ENCODE measurements around the gene GSN. TPM values are rescaled to one million over a fixed set of nuclear protein-coding genes. Genes with fewer than 3 reads are reported as not detected.

The GSN gene
- total and polyA plus RNA-seq, 2 experiments from 2014 or later, result 268 to 310 TPM

DNA sequence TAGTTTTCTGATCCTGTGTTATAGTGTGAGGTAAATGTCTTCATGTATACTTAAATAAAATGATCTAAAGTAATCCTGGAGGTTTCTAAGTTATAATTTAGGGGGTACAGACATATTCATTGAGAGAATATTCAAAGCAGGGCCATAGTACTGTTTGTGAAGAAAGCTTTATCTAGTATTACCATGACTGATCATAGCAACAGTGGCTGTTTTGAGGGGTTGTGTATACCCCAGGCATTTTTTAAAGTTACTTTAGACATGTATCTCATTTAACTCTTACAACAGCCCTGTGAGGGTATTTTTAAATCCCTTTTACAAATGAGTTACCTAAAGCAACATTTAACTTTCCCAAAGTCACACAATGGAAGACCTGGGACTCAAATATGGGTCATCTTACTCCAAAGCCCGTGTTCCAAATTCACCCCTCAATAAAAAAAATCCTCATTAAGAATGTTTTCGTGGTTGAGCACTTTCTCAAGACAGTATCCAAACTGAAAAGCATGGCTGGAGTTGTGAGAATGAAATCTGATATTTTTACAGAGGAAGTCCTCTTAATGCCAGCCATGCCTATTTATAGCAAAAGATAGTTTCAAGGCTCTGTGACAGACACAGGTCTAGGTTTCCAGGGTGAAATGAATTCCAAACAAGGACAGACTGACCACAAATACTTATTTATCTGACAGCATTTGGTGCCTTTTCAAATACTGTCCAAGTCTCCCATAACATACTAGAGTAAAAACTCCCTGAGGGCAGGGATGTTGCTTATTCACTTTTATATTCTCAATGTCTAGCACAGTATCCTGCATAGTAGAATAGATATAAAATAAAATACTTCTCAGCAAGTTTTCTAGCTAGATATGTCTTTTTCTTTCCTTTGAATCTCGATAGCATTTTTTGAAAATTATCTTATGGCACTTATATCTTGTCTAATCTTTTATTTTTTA, 91.7 kb downstream of the GSN start:
- Histone ChIP-seq H3K27ac (peak overlapping the region; percentile 83), H3K27me3 (no peaks in the 10 kb centered on the region), H3K36me3 (no peaks in the 10 kb centered on the region), H3K9me3 (ENCODE audit: low read depth) (no peaks in the 10 kb centered on the region), H3K4me3 (no peak overlapping the region), H3K4me1 (ENCODE audit: low read depth) (peaks cover 40% of the 10 kb centered on the region)
- no peak for TF ChIP-seq CTCF (IDR thresholded peaks at IDR 0.05; ENCODE audit: low read depth, low read length)
- peak in 1 of 2 donors; percentile 44 for DNase-seq (ENCODE audit: low read depth in 1 of 2, low spot score in 1 of 2)

DNA sequence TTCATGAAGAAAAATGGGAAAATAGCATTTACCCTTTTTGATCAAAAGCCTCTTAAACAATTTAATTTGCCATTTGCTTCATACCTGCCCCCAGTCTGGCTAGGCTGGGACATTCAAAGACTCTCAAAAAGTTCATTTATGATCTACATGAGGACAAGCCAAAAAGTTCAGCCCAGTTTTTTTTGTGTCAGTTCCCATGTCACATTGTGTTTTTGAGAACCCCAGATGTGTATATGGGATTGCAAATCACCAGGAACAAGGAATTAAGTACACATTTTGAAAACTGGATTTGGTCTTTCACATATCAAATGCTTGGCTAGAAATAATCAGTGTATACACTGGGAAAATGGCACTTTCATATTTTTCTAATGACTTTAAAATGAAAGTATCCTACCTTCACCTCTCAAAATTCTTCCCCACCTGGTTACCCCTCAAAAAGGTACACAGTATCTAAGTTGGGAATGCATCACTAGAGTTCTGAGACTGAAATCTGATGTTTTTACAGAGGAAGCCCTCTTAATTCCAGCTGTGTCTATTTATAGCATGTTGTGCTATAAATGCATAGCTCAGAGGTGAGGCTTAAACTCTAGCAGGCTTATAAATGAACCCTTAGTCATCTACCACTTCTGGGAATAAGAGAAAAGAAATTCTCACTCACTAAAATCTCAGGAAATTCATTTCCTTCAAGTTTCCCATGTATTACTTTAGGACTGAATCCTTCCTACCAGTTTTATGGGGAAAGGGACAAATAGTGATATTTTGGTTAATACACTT, 92.8 kb downstream of the GSN start:
- peaks cover 38% of the 10 kb centered on the region for H3K4me1 ChIP-seq (ENCODE audit: low read depth)
- peak overlapping the region; percentile 78 for H3K27ac ChIP-seq
- no peak overlapping the region for H3K4me3 ChIP-seq
- DNase-seq (ENCODE audit: low read depth in 1 of 2, low spot score in 1 of 2), result peak; percentile 38 to 77
- no peaks in the 10 kb centered on the region for H3K9me3 ChIP-seq (ENCODE audit: low read depth)
- no peaks in the 10 kb centered on the region for H3K27me3 ChIP-seq
- H3K36me3 ChIP-seq, result no peaks in the 10 kb centered on the region
- no peak for TF ChIP-seq CTCF (IDR thresholded peaks at IDR 0.05; ENCODE audit: low read depth, low read length)

- no peaks in the 10 kb centered on the region for H3K9me3 ChIP-seq (ENCODE audit: low read depth)
- no peak for TF ChIP-seq CTCF (IDR thresholded peaks at IDR 0.05; ENCODE audit: low read depth, low read length)
- DNase-seq (ENCODE audit: low read depth in 1 of 2, low spot score in 1 of 2), result peak in 1 of 2 donors; percentile 68
- H3K4me3 ChIP-seq, result no peak overlapping the region
- H3K27me3 ChIP-seq, result no peaks in the 10 kb centered on the region
- no peaks in the 10 kb centered on the region for H3K36me3 ChIP-seq
- peaks cover 43% of the 10 kb centered on the region for H3K4me1 ChIP-seq (ENCODE audit: low read depth)
- H3K27ac ChIP-seq, result peak overlapping the region; percentile 50
These were observed 95.1 kb downstream of the GSN start for GRCh38 chr9:121362813-121363621.

DNA sequence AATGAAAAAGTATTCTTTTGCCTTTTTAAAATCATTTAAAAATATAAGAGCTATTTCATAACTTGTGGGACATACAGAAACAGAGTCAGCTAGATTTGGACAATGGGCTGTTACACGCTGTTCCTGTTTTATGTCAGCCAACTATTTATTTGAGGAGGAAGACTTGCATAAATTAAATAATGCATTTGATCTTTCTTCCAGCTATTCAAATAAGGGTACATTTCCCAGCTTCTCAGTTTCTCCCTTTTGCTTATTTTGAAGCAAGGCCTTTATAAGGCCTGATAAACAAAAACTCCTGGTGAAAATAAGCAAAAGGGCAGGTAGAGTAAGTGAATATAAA, 95.6 kb downstream of the GSN start:
- Histone ChIP-seq H3K27ac (peak overlapping the region; percentile 50), H3K4me1 (ENCODE audit: low read depth) (peaks cover 44% of the 10 kb centered on the region), H3K27me3 (no peaks in the 10 kb centered on the region), H3K9me3 (ENCODE audit: low read depth) (no peaks in the 10 kb centered on the region), H3K4me3 (no peak overlapping the region), H3K36me3 (no peaks in the 10 kb centered on the region)
- TF ChIP-seq CTCF (IDR thresholded peaks at IDR 0.05; ENCODE audit: low read depth, low read length), result no peak
- DNase-seq (ENCODE audit: low read depth in 1 of 2, low spot score in 1 of 2), result no peak

DNA sequence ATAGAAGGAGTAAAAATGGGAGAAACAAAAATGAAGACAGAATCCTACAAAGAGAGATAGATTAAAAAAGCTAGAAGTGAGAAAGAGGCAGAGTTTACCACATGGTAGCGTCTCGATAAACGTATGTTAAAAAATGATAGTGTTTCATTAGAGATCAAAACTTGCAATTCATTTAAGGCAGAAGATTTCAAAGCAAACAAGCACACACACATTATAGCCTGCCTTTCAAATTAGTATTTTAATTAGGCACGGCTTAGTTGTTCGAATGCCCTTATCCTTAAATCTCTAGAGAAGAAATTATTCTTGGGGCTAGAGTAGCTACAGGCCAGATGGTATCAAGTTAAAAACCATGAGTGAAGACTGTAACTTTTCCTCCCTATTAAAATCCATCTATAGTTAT, 96.1 kb downstream of the GSN start:
- peaks cover 40% of the 10 kb centered on the region for H3K4me1 ChIP-seq (ENCODE audit: low read depth)
- H3K9me3 ChIP-seq (ENCODE audit: low read depth), result no peaks in the 10 kb centered on the region
- H3K4me3 ChIP-seq, result no peak overlapping the region
- no peak for DNase-seq (ENCODE audit: low read depth in 1 of 2, low spot score in 1 of 2)
- no peak for TF ChIP-seq CTCF (IDR thresholded peaks at IDR 0.05; ENCODE audit: low read depth, low read length)
- no peak overlapping the region for H3K27ac ChIP-seq
- H3K36me3 ChIP-seq, result no peaks in the 10 kb centered on the region
- no peaks in the 10 kb centered on the region for H3K27me3 ChIP-seq

Measured in cardiac muscle cell (in vitro differentiated cells and primary cell).